LoVo (cell line): Measurements from ENCODE around the gene GLRX.

Experiments
- DNase-seq: peaks from one replicate; pipeline ENCODE4 v3.0.0-alpha.2; 2016; ENCODE audit warnings: low spot score

The GLRX gene

DNA sequence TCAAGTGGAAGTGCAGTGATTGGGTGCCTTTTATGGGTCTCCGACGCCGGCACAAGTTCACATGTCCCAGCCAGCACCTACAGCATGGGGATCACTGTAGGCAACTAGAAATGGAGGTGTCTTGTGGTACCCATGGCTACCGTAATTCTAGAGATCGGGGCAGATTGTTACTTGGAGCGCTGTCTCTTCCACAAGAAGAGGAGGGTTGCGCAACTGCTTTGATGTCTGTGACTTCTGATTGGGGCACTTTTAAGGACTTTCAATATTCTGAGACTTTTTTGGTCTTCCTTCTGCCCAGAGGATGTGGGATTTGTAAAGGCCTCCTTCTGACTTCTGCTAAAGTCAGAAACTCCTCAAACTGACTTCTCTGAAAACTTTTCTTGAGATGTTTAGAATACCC is 41.9 kb downstream of the GLRX start:
- DNase-seq, result no peak

- DNase-seq, result no peak
Observed at GRCh38 chr5:95779611-95780010, 42.9 kb downstream of the GLRX start.

GRCh38 chr5:95778713-95779436 is 43.7 kb downstream of the GLRX start:
- DNase-seq, result no peak

DNA sequence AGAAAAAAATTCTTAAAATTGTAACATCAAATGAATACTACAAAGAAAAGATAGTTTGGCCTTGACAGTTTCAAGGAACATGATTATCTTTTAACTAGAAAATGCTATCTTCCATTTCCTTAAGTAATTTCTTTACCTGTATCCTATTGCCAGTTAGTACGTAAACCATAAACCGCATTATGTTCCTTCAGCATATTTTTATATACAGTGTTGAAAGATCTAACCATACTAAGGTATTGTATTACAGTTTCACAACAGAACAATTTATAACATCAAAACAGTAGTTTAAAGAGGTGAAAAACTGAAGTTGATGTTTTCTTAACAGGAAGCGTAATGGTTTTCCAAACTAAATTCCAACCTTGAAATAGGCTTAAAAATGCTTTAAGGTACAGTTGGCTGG is 45.1 kb downstream of the GLRX start:
- no peak for DNase-seq

- DNase-seq, result no peak
Observed at GRCh38 chr5:95773335-95774059, 49.0 kb downstream of the GLRX start.

- no peak for DNase-seq
Observed at GRCh38 chr5:95771892-95772291, 50.6 kb downstream of the GLRX start.

DNA sequence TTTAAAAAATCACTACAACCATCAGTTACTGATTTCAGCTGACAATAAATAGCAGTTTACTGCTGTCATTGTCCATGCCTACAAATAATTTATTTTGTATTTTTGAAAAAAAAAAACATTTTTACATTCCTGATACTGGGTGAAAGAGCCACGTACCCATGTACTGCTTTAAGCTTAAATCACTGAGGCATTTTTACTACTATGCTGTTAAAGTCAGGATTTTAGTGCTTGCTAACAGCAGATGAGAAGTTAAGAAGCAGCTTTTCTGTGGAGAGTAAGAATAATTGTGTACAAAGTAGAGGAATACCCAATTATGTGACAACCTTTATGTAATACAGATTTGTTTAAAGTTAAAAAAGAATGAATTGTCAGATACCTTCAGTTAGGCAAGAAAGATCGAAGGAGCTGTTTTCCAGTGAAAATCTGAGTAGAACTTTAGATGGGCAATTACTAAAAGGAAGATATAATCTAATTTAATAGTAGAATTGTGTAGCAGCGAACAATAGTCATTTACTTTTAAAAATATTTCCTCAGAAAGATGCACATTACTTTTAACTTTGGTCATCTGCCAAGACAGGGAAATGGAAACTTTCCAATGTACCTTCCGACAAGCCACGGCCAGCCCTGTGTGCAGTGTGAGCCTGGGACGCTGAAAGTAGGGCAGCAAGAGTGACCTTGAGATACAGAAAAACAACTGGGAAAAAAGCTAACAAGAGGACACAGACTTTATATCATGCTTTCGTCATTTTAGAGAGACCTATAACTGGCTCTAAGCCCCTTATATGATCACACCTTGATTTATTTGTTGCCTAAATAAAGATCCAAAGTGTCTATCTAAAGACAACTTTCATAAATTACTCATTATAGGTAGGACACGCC is 51.5 kb downstream of the GLRX start:
- DNase-seq, result no peak

DNA sequence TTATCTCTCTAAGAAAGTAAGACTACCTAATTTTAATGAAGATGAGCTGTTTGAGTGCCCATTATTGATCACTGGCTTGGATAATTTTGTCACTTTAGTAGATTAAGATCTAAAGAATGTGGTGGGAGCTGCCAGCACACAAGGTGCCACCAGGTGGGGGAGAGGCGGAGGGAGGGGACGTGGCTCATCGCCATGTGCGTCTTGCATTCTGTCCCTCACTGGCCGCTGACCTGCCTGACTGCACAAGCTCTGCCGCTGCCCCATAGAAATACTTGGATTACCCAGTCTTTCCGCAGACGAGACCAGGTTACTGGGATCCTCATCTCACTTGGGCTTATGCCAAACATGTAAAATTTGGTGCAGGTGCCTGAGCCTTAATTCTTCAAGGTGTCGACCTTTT is 53.8 kb downstream of the GLRX start:
- DNase-seq, result no peak

- no peak for DNase-seq
Observed at GRCh38 chr5:95763941-95764340, 58.6 kb downstream of the GLRX start.
